Stimulated activated CD8-positive, alpha-beta memory T cell treated with anti-CD3 and anti-CD28 coated beads, Interleukin-15, amount 100 ng/mL, for 24 hours (primary cell): ENCODE data around the gene DPF1.

ENCODE experiments used
- DNase-seq: peaks from one replicate; pipeline ENCODE4 v3.0.0-alpha.2; 2020; ENCODE audit warnings: low read depth

Gene DPF1

GRCh38 chr19:38221421-38221820 lies 2.6 kb downstream of the DPF1 start:
- no peak for DNase-seq

GRCh38 chr19:38219221-38219620 lies 4.8 kb downstream of the DPF1 start:
- DNase-seq, result no peak

- DNase-seq, result no peak
Measured at GRCh38 chr19:38218204-38218603, 5.8 kb downstream of the DPF1 start.

GRCh38 chr19:38216785-38217641 lies 7.0 kb downstream of the DPF1 start:
- no peak for DNase-seq

DNA sequence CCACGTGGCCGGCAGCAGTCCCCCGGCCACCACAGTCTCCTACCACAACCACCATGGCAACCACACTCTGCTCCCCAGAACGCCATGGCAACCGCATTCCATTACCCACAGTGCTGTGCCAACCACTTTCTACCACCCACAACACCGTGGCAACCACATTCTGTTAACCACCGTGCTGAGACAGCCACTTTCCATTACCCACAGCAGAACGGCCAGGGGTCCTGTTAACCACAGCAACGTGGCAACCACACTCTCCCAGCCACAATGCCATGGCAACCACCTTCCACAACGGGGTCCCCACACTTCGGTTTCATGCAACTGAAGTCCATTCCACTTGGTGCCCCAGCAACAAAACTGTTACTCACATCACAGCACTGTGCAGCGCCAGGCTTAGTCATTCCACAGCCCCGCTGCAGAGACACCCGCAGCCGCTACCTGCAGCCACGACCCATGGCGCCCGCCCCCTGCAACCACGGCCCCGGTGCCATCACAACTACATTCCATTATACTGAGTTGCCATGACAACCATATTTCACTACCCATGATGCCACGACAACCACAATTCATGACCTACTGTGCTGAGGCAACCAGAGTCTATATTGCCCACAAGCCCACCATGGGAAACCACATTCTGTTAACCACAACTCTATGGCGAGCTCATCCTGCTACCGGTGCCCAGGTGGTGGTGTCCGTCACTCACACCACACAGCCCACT lies 10.0 kb downstream of the DPF1 start:
- peak; percentile 31 for DNase-seq

GRCh38 chr19:38213469-38213868 lies 10.6 kb downstream of the DPF1 start:
- no peak for DNase-seq

DNA sequence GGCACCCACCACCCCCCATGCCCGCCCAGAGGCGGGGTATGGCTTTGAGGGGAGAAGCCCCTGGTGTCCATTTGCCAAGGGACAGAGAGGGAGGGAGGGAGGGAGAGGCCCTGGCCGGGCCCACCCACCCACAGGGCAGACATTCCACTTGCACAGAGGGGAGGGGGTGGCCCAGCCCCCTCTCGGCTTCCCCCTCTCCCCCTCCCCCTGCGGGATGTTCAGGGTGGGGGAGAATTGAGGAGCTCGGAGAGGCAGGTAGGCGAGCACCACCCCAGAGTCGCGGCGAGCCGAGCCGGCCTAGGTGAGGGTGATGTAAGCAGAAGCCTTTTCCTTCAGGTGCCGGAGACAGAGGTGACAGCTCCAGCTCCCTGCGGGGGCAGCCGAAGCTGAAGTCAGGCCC lies 12.3 kb downstream of the DPF1 start:
- DNase-seq, result no peak

- DNase-seq, result no peak
Measured at GRCh38 chr19:38211151-38211591, 12.9 kb downstream of the DPF1 start.

DNA sequence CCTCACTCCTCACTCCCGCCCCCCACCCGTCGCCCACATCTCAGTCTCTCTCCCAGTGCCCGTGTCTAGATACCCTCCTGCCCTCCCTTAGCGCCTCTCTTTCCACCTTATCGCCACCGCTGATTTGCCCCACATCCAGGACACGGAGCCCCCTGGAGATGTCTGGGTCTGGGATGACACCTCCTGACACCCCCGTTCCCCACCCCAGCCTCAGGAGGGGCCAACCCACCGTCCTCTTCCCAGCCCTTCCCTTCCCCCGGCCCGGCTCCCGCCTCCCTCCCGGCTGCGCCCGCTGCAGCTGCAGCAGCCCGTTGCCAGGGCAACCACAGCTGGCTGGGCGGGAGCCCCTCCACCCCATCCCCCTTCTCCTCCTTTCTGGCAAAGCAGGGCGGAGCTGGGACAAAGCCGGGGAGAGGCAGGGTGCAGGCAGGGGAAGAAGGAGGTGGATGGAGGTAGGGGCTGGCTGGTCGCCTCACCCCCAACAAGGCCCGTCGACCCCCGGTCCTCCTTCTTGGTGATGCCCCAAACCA lies 13.5 kb downstream of the DPF1 start:
- no peak for DNase-seq

- DNase-seq, result no peak
Measured at GRCh38 chr19:38209671-38210457, 14.2 kb downstream of the DPF1 start.

GRCh38 chr19:38209152-38209551 lies 14.9 kb downstream of the DPF1 start:
- no peak for DNase-seq

- no peak for DNase-seq
Measured at GRCh38 chr19:38208571-38208970, 15.5 kb downstream of the DPF1 start.

DNA sequence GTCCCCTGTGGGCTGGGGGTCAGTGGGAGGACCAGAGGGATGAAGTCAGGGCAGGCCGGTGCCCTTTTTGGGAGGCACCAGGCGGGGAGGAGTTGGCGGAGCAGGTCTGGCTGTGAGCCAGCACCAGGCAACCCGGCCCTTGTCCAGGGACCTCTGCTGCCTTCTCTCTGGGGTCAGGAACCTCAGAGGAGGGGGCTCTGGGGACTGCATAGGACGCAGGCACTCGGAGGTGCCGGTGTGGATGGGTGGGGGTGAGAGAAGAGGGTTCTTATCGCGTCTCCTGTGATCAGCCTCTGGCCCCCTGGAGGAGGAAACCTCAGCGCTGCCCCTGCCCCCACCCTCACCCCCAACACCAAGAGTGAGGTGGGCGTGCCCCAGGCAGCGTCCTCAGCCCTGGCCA lies 16.5 kb downstream of the DPF1 start:
- DNase-seq, result no peak

DNA sequence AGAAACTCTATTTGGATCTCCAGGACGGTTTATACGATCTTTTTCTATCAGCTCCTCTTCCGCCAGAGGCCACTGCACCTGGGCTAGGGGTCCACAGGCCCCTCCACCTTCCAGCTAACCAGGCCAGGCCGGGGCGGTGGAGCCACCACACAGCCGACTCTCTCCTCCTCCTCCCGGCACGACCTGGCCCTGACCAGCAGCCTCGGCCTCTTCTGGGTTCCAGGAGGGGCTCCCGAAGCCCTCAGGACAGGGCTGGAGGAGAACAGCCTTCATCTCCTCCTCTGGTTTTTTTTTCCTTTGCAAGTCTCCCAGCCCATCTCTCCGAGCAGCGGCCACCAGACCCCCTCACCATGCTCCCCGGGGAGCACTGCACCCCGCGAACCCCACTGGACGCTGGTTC lies 17.1 kb downstream of the DPF1 start:
- DNase-seq, result no peak

- no peak for DNase-seq
Measured at GRCh38 chr19:38206006-38206745, 17.8 kb downstream of the DPF1 start.

GRCh38 chr19:38204728-38205127 lies 19.3 kb downstream of the DPF1 start:
- DNase-seq, result no peak

DNA sequence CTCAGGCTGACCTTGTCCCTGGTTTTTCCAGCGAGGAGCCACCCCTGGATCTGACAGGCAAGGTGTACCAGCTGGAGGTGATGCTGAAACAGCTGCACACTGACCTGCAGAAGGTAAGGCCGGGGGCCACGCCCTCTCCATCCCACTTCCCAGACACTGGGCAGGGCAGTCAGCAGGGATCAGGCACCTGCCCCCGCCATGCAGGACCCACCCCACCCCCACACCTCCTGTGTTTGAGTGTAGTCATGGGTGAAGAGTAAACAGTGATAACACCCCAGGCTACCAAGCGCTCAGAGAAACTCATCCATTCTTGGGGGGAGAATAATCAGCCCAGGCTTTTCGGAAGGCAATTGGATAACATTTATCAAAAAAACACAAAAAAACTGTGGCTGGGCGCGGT lies 19.9 kb downstream of the DPF1 start:
- no peak for DNase-seq

DNA sequence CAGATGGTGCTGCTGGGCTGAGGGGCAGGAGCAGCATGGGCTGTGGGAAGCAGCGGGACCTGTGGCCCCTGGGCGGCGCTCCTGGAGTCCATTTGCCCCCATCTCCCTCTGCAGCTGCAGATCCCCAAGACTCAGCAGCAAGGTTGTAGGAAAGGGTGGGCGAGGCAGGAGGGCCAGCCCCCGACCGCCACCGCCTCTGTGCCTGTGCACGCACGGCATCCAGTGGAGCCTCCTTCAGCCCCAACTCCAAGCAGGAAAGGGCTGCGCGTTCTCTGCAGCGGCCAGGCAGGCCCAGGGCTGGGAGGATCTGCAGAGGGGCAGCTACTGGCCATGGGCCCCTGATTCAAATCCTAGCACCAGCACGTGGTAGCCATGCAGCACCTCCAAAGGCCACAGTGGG lies 20.8 kb downstream of the DPF1 start:
- no peak for DNase-seq

DNA sequence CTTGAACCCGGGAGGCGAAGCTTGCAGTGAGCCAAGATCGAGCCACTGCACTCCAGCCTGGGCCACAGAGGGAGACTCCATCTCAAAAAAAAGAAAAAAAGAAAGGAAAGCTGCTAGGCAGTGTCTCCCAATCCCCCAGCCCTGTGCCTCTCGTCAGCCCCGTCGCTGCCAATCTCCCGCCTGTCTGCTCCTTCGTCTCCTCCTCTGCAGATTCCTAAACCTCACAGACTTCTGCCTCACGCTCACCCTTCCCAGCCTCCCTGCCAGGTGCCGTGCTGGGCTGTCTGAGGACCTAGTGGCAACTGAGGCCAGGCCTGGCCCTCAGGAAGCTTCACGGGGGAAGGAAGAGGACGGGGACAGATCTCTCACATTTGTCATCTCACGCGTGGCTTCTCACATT lies 21.5 kb downstream of the DPF1 start:
- no peak for DNase-seq

DNA sequence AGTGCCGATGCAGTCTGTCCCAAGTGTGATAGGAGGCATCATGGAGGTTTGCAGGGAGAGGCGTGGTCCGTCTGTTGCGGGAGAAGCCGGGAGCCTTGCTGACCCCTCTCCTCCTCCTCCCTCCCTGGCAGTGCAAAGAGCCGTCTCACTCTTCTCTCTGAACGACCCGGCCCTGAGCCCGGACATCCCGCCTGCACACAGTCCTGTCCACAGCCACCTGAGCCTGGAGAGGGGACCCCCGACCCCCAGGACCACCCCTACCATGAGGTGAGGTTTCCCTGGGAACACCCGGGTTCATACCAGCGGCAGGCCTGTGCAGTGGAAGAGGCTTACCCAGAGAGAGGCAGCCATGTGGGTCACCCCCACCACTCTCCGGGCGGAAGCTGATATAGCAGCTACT lies 22.3 kb downstream of the DPF1 start:
- DNase-seq, result no peak

DNA sequence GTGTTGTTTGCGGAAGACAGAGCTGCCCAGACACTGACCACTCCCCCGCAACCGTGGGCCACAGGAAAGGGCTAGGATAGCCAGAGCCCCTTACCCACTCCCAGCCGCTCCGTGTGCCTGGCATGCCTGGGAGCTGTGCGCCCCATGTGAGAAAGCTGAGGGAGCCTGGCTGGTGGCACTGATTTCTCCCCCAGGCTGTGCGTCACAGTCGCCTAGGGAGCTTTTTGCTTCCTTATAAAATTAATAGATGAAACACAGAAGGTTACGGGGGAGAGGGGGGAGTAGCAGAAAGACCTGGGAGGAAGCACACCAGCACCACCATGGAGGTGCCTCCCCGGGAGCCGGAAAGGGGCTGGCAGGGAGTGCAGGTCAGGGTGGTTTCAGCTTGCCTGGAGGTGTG lies 24.7 kb downstream of the DPF1 start:
- no peak for DNase-seq
